Right cardiac atrium (tissue), 5 donors: ENCODE data around the gene WDFY3. TPM values are rescaled to one million over a fixed set of nuclear protein-coding genes. Genes with fewer than 3 reads are reported as not detected.

ENCODE experiments used
- ATAC-seq, 2 donors: fragments of 200-7000 bp; cut with Tn5 transposase; one replicate each; pipeline versions ENCODE4 v1.8.0 to v1.9.1; 2020; ENCODE audit warnings: moderate library complexity in 2 of 2, mild to moderate bottlenecking in 1 of 2
- DNase-seq, 3 donors: peaks; one replicate each; pipeline ENCODE4 v3.0.0-alpha.2; 2020
- H3K27ac ChIP-seq: one replicate; pipeline ENCODE4 v1.5.1; 2013; ENCODE audit warnings: mild to moderate bottlenecking, low read length, control low read depth, moderate library complexity
- H3K27me3 ChIP-seq: one replicate; pipeline ENCODE4 v1.6.1; 2013; ENCODE audit not compliant: control insufficient read depth, insufficient read depth
- H3K4me1 ChIP-seq: one replicate; pipeline ENCODE4 v1.6.1; 2013; ENCODE audit warnings: low read length; ENCODE audit not compliant: control insufficient read depth, insufficient read depth
- H3K4me3 ChIP-seq: one replicate; pipeline ENCODE4 v1.5.1; 2013; ENCODE audit warnings: low read length, control low read depth
- H3K9me3 ChIP-seq: one replicate; pipeline ENCODE4 v1.6.1; 2013; ENCODE audit warnings: low read length; ENCODE audit not compliant: control insufficient read depth
- WGBS: extraction: QIAGEN DNeasy Blood & Tissue Kit; methylation state at CpG from one replicate; pipeline ENCODE4 v1.1.7; 2013; 5-methylcytosine and 5-hydroxymethylcytosine counted together
- intact Hi-C, 4 donors: fragments of 100-400 bp; cut with DNase I; formaldehyde crosslinking; loops; one replicate each; pipeline versions ENCODE4 v1.11.0 to v1.14.0; 2022 to 2023
- polyA plus RNA-seq: library from polyadenylated mRNA; stranded (reverse); fragments of 200-250 nt; gene quantifications from one replicate; pipeline ENCODE4 v1.2.3, GENCODE V29; 2013
- total RNA-seq, 4 donors: library from RNA; stranded (reverse); fragmentation: NEBNext Ultra II Directional; extraction: Animal tissue kit (Norgen Biotek cat#: 25700); gene quantifications; one replicate each; pipeline ENCODE4 v1.2.1, GENCODE V29; 2021
- donor health status: healthy with polysubstance abuse.
- donor health status: DM: no; HTN: yes; CAD: no.
- donor health status: DM: no; HTN: no; CAD: no.
- donor health status: DM: no; HTN: yes; CAD: no; lungs with severe emphysema.
- donor health status: DM: yes; HTN: yes; CAD: no.

Gene WDFY3
- total and polyA plus RNA-seq, 5 donors = 6.7 to 50.2 (median 46.5) TPM

- Histone ChIP-seq H3K27ac (no peak overlapping the region), H3K4me1 (no peaks in the 10 kb centered on the region), H3K27me3 (no peaks in the 10 kb centered on the region), H3K9me3 (no peaks in the 10 kb centered on the region), H3K4me3 (no peak overlapping the region)
- WGBS = 61% methylated on average over 1 of the region's 1 CpG
- intact Hi-C loops = no loop called here
- ATAC-seq (no peak), DNase-seq (no peak)
Measured at GRCh38 chr4:84925558-84925957, 40.9 kb downstream of the WDFY3 start.

- WGBS = 94% methylated on average over 1 of the region's 1 CpG
- intact Hi-C loops = no loop called here
- ATAC-seq (no peak), DNase-seq (no peak)
- H3K9me3 ChIP-seq = no peaks in the 10 kb centered on the region
- no peak overlapping the region for H3K4me3 ChIP-seq
- H3K27ac ChIP-seq = no peak overlapping the region
- H3K4me1 ChIP-seq = no peaks in the 10 kb centered on the region
- H3K27me3 ChIP-seq = no peaks in the 10 kb centered on the region
Measured at GRCh38 chr4:84924434-84924833, 42.1 kb downstream of the WDFY3 start.

GRCh38 chr4:84920617-84921016, 45.9 kb downstream of the WDFY3 start:
- intact Hi-C loops = no loop called here
- Histone ChIP-seq H3K4me1 (peaks cover 3% of the 10 kb centered on the region), H3K27me3 (no peaks in the 10 kb centered on the region), H3K4me3 (no peak overlapping the region), H3K9me3 (no peaks in the 10 kb centered on the region), H3K27ac (no peak overlapping the region)
- 49% methylated on average over 3 of the region's 3 CpGs for WGBS
- ATAC-seq (peak in 1 of 2 donors; percentile 62), DNase-seq (peak in 1 of 3 donors; percentile 16)

GRCh38 chr4:84917869-84918600, 48.5 kb downstream of the WDFY3 start:
- Histone ChIP-seq H3K27ac (no peak overlapping the region), H3K4me3 (no peak overlapping the region), H3K4me1 (peaks cover 3% of the 10 kb centered on the region), H3K27me3 (no peaks in the 10 kb centered on the region), H3K9me3 (no peaks in the 10 kb centered on the region)
- WGBS = 68% methylated on average over 3 of the region's 3 CpGs
- intact Hi-C loops = no loop called here
- ATAC-seq = no peak
- no peak for DNase-seq

- peak; percentile 15 to 54 (median 41) for DNase-seq
- Histone ChIP-seq H3K27ac (no peak overlapping the region), H3K4me1 (peaks cover 3% of the 10 kb centered on the region), H3K27me3 (no peaks in the 10 kb centered on the region), H3K4me3 (no peak overlapping the region), H3K9me3 (no peaks in the 10 kb centered on the region)
- ATAC-seq = no peak
- WGBS = 73% methylated on average over 6 of the region's 6 CpGs
- intact Hi-C loops = no loop called here
Measured at GRCh38 chr4:84917086-84917821, 49.2 kb downstream of the WDFY3 start.

GRCh38 chr4:84916227-84916626, 50.3 kb downstream of the WDFY3 start:
- no peak for DNase-seq
- Histone ChIP-seq H3K4me3 (no peak overlapping the region), H3K27ac (no peak overlapping the region), H3K9me3 (no peaks in the 10 kb centered on the region), H3K4me1 (peaks cover 5% of the 10 kb centered on the region), H3K27me3 (no peaks in the 10 kb centered on the region)
- WGBS = 44% methylated on average over 1 of the region's 1 CpG
- no peak for ATAC-seq
- intact Hi-C loops = no loop called here

GRCh38 chr4:84915396-84915780, 51.1 kb downstream of the WDFY3 start:
- Histone ChIP-seq H3K27ac (no peak overlapping the region), H3K4me3 (no peak overlapping the region), H3K4me1 (peaks cover 5% of the 10 kb centered on the region), H3K9me3 (no peaks in the 10 kb centered on the region), H3K27me3 (no peaks in the 10 kb centered on the region)
- DNase-seq (no peak), ATAC-seq (no peak)
- intact Hi-C loops = no loop called here

GRCh38 chr4:84914686-84915395, 51.6 kb downstream of the WDFY3 start:
- Histone ChIP-seq H3K4me1 (peaks cover 5% of the 10 kb centered on the region), H3K9me3 (no peaks in the 10 kb centered on the region), H3K4me3 (no peak overlapping the region), H3K27ac (no peak overlapping the region), H3K27me3 (no peaks in the 10 kb centered on the region)
- intact Hi-C loops = no loop called here
- ATAC-seq (no peak), DNase-seq (no peak)
- WGBS = 72% methylated on average over 2 of the region's 2 CpGs

GRCh38 chr4:84913176-84913575, 53.3 kb downstream of the WDFY3 start:
- 88% methylated on average over 3 of the region's 3 CpGs for WGBS
- ATAC-seq = no peak
- no peak overlapping the region for H3K4me3 ChIP-seq
- intact Hi-C loops = no loop called here
- H3K4me1 ChIP-seq = peaks cover 5% of the 10 kb centered on the region
- H3K27me3 ChIP-seq = no peaks in the 10 kb centered on the region
- no peaks in the 10 kb centered on the region for H3K9me3 ChIP-seq
- H3K27ac ChIP-seq = no peak overlapping the region
- DNase-seq = no peak

GRCh38 chr4:84912741-84913140, 53.7 kb downstream of the WDFY3 start:
- Histone ChIP-seq H3K4me3 (no peak overlapping the region), H3K4me1 (peaks cover 5% of the 10 kb centered on the region), H3K27me3 (no peaks in the 10 kb centered on the region), H3K9me3 (no peaks in the 10 kb centered on the region), H3K27ac (no peak overlapping the region)
- intact Hi-C loops = no loop called here
- no peak for DNase-seq
- ATAC-seq = no peak
- WGBS = 96% methylated on average over 2 of the region's 2 CpGs

GRCh38 chr4:84908876-84909275, 57.6 kb downstream of the WDFY3 start:
- ATAC-seq = no peak
- Histone ChIP-seq H3K9me3 (no peaks in the 10 kb centered on the region), H3K27ac (no peak overlapping the region), H3K4me1 (peaks cover 3% of the 10 kb centered on the region), H3K4me3 (no peak overlapping the region), H3K27me3 (no peaks in the 10 kb centered on the region)
- DNase-seq = no peak
- 93% methylated on average over 4 of the region's 4 CpGs for WGBS
- intact Hi-C loops = no loop called here
